ENCODE results near the gene TSHZ2. TPM values are rescaled to one million over a fixed set of nuclear protein-coding genes. Genes with fewer than 3 reads are reported as not detected.

TSHZ2 gene
- total and polyA plus RNA-seq, 11 donors, result 1.8 to 12.1 (median 3.7) TPM

GRCh38 chr20:53080969-53081871, 109.1 kb downstream of the TSHZ2 start:
- Histone ChIP-seq H3K9me3 (no peaks in the 10 kb centered on the region), H3K36me3 (no peaks in the 10 kb centered on the region), H3K27me3 (no peaks in the 10 kb centered on the region), H3K4me3 (no peak overlapping the region), H3K27ac (peak overlapping the region in 3 of 12 donors; percentile 25 to 60 (median 38)), H3K4me1 (peaks cover 0 to 38% (median 15%) of the 10 kb centered on the region in 12 donors)
- TF ChIP-seq POLR2A (IDR thresholded peaks at IDR 0.05), result no peak
- no peak for TF ChIP-seq CTCF (IDR thresholded peaks at IDR 0.05)
- WGBS, 4 donors, result 80 to 84% (median 84%) methylated on average over 10 of the region's 10 CpGs
- DNase-seq, result no peak
- peak in 1 of 4 donors; percentile 34 for ATAC-seq
- intact Hi-C loops (cut with DNase I), result no loop called here

GRCh38 chr20:53081916-53082863, 110.0 kb downstream of the TSHZ2 start:
- ATAC-seq (no peak), DNase-seq (no peak)
- no peaks in the 10 kb centered on the region for H3K27me3 ChIP-seq
- no peak overlapping the region for H3K4me3 ChIP-seq
- no peak for TF ChIP-seq CTCF (IDR thresholded peaks at IDR 0.05)
- no peak overlapping the region for H3K27ac ChIP-seq
- no peaks in the 10 kb centered on the region for H3K36me3 ChIP-seq
- no peaks in the 10 kb centered on the region for H3K9me3 ChIP-seq
- H3K4me1 ChIP-seq, result peaks cover 0 to 35% (median 14%) of the 10 kb centered on the region in 12 donors
- intact Hi-C loops (cut with DNase I), result no loop called here
- 82 to 87% (median 83%) methylated on average over 10 of the region's 10 CpGs for WGBS, 4 donors

- Histone ChIP-seq H3K4me1 (peaks cover 0 to 22% (median 6%) of the 10 kb centered on the region in 12 donors), H3K9me3 (no peaks in the 10 kb centered on the region), H3K27ac (no peak overlapping the region), H3K36me3 (no peaks in the 10 kb centered on the region), H3K4me3 (no peak overlapping the region), H3K27me3 (no peaks in the 10 kb centered on the region)
- no peak for ATAC-seq
- DNase-seq, result no peak
- 92 to 95% (median 93%) methylated on average over 7 of the region's 7 CpGs for WGBS, 4 donors
- no peak for TF ChIP-seq CTCF (IDR thresholded peaks at IDR 0.05)
- intact Hi-C loops (cut with DNase I), result no loop called here
Measured at GRCh38 chr20:53083411-53083810, 111.3 kb downstream of the TSHZ2 start.

Data from heart left ventricle (tissue), 16 donors.